ENCODE data around the gene ZNF346. TPM values are rescaled to one million over a fixed set of nuclear protein-coding genes. Genes with fewer than 3 reads are reported as not detected.

ZNF346 gene
- total and polyA plus RNA-seq, 2 of the 13 experiments (the other 11 are each of a cell fraction or from before 2014, with no cell fraction given): 8.6 to 19.4 TPM

GRCh38 chr5:176979669-176980068 lies 42.8 kb upstream of the ZNF346 start:
- H3K27ac ChIP-seq (ENCODE audit: extremely low read length, insufficient read depth, low read length): no peak overlapping the region
- no peaks in the 10 kb centered on the region for H3K9me3 ChIP-seq (ENCODE audit: low read length)
- no peak for ATAC-seq
- H3K4me1 ChIP-seq (ENCODE audit: insufficient read depth, low read length): no peaks in the 10 kb centered on the region
- CTCF ChIA-PET (ENCODE audit: low intra/inter-chr PET ratio, low total read pairs): no interaction called here
- in situ Hi-C loops (cut with HindIII; ENCODE audit: extremely low pct_ligation_motif_present, low pct_unique_long_range_greater_than_20kb) (no loop called here), intact Hi-C loops (cut with micrococcal nuclease; ENCODE audit: unreplicated experiment) (no loop called here)
- no peaks in the 10 kb centered on the region for H3K27me3 ChIP-seq (ENCODE audit: control insufficient read depth in 1 of 2, insufficient read depth in 2 of 2, low read length in 2 of 2)
- no peak overlapping the region for H2AFZ ChIP-seq (ENCODE audit: low read length)
- no peak overlapping the region for H3K9ac ChIP-seq (ENCODE audit: insufficient read depth, low read depth, low read length)
- no peak overlapping the region for H3K4me3 ChIP-seq (replicated peaks in 1 of 3; ENCODE audit: insufficient read depth in 1 of 3, low read depth in 2 of 3, low read length in 3 of 3)
- TF ChIP-seq, protein P1, sequence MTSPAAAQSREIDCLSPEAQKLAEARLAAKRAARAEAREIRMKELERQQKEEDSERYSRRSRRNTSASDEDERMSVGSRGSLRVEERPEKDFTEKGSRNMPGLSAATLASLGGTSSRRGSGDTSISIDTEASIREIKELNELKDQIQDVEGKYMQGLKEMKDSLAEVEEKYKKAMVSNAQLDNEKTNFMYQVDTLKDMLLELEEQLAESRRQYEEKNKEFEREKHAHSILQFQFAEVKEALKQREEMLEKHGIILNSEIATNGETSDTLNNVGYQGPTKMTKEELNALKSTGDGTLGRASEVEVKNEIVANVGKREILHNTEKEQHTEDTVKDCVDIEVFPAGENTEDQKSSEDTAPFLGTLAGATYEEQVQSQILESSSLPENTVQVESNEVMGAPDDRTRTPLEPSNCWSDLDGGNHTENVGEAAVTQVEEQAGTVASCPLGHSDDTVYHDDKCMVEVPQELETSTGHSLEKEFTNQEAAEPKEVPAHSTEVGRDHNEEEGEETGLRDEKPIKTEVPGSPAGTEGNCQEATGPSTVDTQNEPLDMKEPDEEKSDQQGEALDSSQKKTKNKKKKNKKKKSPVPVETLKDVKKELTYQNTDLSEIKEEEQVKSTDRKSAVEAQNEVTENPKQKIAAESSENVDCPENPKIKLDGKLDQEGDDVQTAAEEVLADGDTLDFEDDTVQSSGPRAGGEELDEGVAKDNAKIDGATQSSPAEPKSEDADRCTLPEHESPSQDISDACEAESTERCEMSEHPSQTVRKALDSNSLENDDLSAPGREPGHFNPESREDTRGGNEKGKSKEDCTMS (CRISPR knock-in tag; conservative IDR thresholded peaks at IDR 0.05): no peak
- TF ChIP-seq NPAS2 (CRISPR knock-in tag; IDR thresholded peaks at IDR 0.05; ENCODE audit: borderline replicate concordance): no peak
- no peak for TF ChIP-seq ZNF790 (CRISPR knock-in tag; IDR thresholded peaks at IDR 0.05; ENCODE audit: borderline replicate concordance)
- TF ChIP-seq KLF11 (CRISPR knock-in tag; IDR thresholded peaks at IDR 0.05): no peak
- TF ChIP-seq SRSF1 (optimal IDR thresholded peaks at IDR 0.05; ENCODE audit: low read depth, low read length): no peak
- no peak for TF ChIP-seq FLYWCH1 (CRISPR knock-in tag; IDR thresholded peaks at IDR 0.05)
- TF ChIP-seq ZNF136 (CRISPR knock-in tag; IDR thresholded peaks at IDR 0.05; ENCODE audit: low read depth): no peak
- TF ChIP-seq, protein P2, sequence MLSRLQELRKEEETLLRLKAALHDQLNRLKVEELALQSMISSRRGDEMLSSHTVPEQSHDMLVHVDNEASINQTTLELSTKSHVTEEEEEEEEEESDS (CRISPR knock-in tag; IDR thresholded peaks at IDR 0.05; ENCODE audit: borderline replicate concordance): no peak
- TF ChIP-seq NR3C1 (CRISPR knock-in tag; IDR thresholded peaks at IDR 0.05): no peak
- TF ChIP-seq BCL6 (CRISPR knock-in tag; IDR thresholded peaks at IDR 0.05): no peak
- TF ChIP-seq EEA1 (CRISPR knock-in tag; IDR thresholded peaks at IDR 0.05; ENCODE audit: borderline replicate concordance): no peak
- TF ChIP-seq JARID2 (CRISPR knock-in tag; IDR thresholded peaks at IDR 0.05; ENCODE audit: insufficient replicate concordance): no peak
- no peak overlapping the region for H3K4me2 ChIP-seq (ENCODE audit: low read depth, low read length)
- no peak for FAIRE-seq
- no peak for DNase-seq (ENCODE audit: low spot score)
- peaks cover 11% of the 10 kb centered on the region for H3K79me2 ChIP-seq (ENCODE audit: insufficient read depth, low read length)
- POLR2A ChIA-PET: no interaction called here
- 96% methylated on average over 3 of the region's 3 CpGs for WGBS (ENCODE audit: low lambda C conversion rate)
- TSS peak; percentile 41 for BruUV-seq (replicated peaks)
- no peaks in the 10 kb centered on the region; the same call in 1 of the 2 replicates for H4K20me1 ChIP-seq (ENCODE audit: insufficient read depth, low read length)
- peaks cover 9 to 47% of the 10 kb centered on the region in 2 experiments for H3K36me3 ChIP-seq (replicated peaks in 1 of 2; ENCODE audit: control insufficient read depth in 1 of 2, insufficient read depth in 2 of 2, low read length in 2 of 2)
